ENCODE results near the gene IQGAP2.
"Not testable (repeated sequence)": the region's sequence is repeated elsewhere in the genome, so short reads cannot be mapped to it uniquely, and the experiment has no call there.

IQGAP2 gene

GRCh38 chr5:76729373-76730290 is 326.5 kb downstream of the IQGAP2 start:
- DNase-seq, result no peak

- DNase-seq, result no peak
These were observed 329.4 kb downstream of the IQGAP2 start for GRCh38 chr5:76732405-76733048.

DNA sequence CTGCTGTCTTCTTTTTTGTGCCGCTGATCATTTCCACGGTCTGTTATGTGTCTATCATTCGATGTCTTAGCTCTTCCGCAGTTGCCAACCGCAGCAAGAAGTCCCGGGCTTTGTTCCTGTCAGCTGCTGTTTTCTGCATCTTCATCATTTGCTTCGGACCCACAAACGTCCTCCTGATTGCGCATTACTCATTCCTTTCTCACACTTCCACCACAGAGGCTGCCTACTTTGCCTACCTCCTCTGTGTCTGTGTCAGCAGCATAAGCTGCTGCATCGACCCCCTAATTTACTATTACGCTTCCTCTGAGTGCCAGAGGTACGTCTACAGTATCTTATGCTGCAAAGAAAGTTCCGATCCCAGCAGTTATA is 329.9 kb downstream of the IQGAP2 start:
- peak; percentile 61 for DNase-seq

DNA sequence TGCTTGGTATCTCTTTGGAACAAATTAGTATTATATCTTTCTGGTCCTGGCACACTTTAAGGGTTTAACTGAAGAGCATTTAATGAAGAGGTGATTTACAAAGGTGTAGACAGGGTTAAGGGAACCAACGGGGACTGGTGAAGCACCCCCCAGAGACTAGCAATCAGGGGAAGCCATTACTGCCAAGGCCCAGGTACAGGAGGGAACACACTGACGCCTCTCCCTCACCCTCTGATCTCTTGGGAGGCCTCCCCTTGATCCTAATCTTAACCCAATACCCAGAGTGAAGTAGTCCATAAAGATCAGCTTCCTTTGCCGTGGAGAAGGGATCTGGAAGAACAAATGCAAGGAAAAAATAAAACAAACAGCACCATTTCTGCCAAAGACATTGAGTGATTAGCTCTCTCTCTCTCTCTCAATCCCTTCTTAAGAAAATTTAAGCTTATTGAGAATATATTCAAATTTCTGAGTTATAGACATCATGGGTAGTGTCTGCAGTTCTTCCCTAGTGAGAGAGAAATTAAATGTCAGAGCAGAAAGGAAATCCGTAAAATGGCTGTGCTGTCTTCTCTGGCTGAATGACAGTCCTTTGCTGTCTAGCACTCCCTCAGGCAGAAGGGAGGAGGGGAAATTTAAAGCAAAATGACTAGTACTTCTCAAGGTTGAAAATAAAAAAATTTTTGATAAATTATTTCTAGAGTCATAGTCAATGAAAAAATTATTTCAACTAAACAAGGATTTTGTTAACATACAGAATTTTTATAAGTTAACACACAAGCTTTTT is 332.9 kb downstream of the IQGAP2 start:
- DNase-seq, result no peak

- no peak for DNase-seq
These were observed 333.8 kb downstream of the IQGAP2 start for GRCh38 chr5:76736679-76737556.

DNA sequence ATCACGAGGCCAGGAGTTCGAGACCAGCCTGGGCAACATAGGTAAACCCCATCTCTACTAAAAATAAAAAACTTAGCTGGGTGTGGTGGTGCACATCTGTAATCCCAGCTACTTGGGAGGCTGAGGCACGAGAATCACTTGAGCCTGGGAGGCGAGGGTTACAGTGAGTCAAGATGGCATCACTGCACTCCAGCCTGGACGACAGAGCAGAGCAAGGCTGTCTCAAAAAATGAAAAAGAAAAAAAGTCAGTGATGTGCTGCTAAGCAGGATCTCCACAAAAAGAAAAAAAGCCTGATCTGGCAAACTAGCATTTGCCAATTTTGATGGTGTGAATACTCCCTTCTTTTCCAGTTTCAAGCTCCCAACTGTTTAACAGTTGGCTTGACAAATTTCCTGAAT is 334.8 kb downstream of the IQGAP2 start:
- no peak for DNase-seq

- not testable (repeated sequence) for DNase-seq
These were observed 338.4 kb downstream of the IQGAP2 start for GRCh38 chr5:76741506-76741905.

DNA sequence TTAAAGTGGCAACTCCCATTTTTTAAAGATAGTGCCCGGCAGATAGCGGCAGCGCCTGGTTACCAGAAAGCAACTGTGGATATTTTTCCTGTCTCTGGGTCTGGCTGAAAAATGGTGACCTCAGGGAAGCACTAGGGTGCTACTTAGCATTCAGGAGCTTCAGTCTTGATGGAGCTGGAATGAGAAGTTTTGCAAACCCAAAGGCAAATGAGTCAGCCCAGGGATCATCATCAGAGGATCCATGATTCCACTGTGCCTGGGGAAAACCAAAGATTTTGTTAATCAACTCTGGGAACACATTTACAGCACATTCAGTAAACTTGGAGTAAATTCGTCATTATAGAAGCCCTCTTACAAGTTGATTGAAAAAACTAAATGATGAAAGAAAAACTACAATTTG is 339.5 kb downstream of the IQGAP2 start:
- DNase-seq, result no peak

DNA sequence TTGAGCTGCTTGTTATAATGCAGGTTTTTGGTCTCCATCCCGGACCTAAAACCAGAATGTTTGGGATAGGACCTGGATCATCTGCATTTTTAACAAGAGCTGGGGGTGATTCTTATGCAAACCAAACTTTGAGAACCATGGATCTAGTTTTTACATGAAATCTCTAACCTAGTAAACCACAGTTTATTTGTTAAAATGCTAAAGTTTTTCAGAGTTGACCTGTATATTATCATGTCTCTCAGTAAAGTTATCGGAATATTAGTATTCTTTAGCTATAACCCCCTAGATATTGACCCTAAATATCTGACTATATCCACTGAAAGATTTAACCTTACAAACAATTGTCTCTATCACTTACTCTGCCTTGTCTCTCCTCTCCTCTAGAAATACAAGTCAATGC is 341.5 kb downstream of the IQGAP2 start:
- no peak for DNase-seq

DNA sequence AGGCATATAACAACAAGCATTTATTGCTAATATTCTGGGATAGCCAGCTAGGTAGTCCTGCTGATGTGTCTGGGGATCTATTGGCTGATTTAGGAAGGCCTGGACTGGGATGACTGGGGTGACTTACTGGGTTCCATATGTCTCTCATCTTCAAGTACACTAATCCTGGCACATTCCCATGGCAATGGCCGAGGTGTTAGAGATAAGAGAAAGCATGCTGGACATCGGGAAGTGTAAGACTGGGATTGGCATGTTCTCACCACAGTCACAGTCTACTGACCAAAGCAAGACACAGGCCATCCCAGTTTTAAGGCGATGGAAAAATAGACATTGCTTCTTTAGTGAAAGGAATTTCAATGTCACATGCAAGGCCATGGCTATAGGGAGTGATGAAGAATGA is 342.6 kb downstream of the IQGAP2 start:
- DNase-seq, result no peak

DNA sequence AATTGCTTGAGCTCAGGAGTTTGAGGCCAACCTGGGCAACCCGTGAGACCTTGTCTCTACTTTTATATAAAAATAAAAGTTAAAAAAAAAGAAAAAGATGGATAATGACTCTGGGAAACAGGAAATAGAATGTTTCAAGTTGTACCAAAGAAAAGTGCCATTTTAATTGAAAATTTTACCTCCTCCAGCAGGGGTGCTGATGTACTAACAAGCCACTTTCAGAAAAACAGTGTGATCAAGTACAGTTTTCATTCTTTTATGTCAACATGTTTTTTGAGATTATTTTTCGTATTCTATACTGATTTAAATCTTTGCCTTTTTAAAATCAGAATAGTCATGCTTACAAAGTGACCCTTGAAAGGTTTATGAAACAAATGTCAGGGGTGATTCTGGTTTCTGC is 343.6 kb downstream of the IQGAP2 start:
- DNase-seq, result no peak

GRCh38 chr5:76747706-76748105 is 344.6 kb downstream of the IQGAP2 start:
- DNase-seq, result no peak

DNA sequence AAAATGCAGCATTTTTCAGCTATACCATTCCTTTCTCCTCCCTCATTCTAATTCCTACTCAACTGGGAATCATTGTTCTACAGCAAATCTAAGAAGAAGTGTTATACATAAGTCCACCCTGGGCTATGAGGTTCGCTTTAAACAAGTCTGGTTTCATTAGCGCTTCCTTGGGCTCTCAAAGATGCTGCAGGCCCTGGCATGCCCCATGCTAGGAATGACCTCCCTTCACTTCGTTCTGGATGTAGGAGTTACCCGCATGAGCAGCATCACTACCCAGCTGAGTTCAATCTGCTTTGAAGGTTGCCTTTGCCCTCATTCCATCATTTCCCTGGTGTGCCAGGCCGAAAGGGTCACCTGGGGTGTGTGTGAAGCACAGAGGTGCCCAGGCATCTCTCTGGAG is 348.2 kb downstream of the IQGAP2 start:
- no peak for DNase-seq

DNA sequence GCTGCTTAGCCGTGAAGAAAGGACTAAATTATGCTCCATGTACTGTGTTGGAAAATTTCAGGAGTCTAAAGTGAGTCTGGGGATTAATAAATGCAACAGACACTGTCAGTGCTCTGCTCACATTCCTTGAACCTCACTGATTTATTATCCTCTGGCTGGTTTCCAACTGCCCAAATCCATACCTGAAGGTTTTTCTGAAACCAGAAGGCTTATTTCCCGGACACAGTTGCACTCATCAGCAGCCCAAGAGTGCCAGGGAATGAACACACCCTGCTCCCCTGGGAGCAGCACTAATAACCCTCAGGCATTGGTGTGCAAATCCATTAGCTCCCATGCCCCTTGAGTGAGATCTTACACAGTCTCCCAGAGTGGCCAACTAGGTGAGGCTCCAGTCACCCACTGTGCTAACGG is 351.6 kb downstream of the IQGAP2 start:
- DNase-seq, result no peak

- DNase-seq, result no peak
These were observed 352.9 kb downstream of the IQGAP2 start for GRCh38 chr5:76755779-76756637.

GRCh38 chr5:76757049-76757448 is 354.0 kb downstream of the IQGAP2 start:
- no peak for DNase-seq

All from activated gamma-delta T cell treated with Interleukin-2 at 50 U/mL for 16 hours (primary cell).